HCT116 (cell line): ENCODE results near the gene KPNA3. TPM values are rescaled to one million over a fixed set of nuclear protein-coding genes. Genes with fewer than 3 reads are reported as not detected.

ENCODE experiments used
- ATAC-seq: fragments of 200-7000 bp; cut with Tn5 transposase; 2 replicates; pipeline ENCODE4 v1.9.1; 2020; ENCODE audit warnings: mild to moderate bottlenecking, moderate library complexity
- BruUV-seq: library from RNA; stranded (reverse); fragments of 400-500 nt; replicated peaks from 2 replicates; lab custom pipeline; 2021; lab: Mats Ljungman, UMichigan
- CTCF ChIA-PET: fragments of 300-600 bp; sonication (Branson Sonifier 250); formaldehyde crosslinking; loops from one replicate; lab custom pipeline; 2021; ENCODE audit warnings: antibody characterized with exemption; lab: Charles Lee
- POLR2A ChIA-PET: fragments of 300-600, 350-600 bp; sonication (Branson Sonifier 250); formaldehyde crosslinking; loops from one replicate; lab custom pipeline; 2021; ENCODE audit warnings: antibody characterized with exemption; lab: Charles Lee
- RAD21 ChIA-PET, 2 experiments: fragments of 300-600 bp; sonication (Branson Sonifier 250); formaldehyde crosslinking; loops; one replicate each; lab custom pipeline; 2023; ENCODE audit warnings: low total read pairs in 2 of 2; ENCODE audit not compliant: uncharacterized antibody in 2 of 2, unreplicated experiment in 2 of 2, low non-redundant PET in 1 of 2; lab: Charles Lee
- DNase-seq: peaks from one replicate; pipeline ENCODE4 v3.0.0-alpha.2; 2010; ENCODE audit warnings: low read depth, low spot score
- H2AFZ ChIP-seq: fragments of 200-600 bp; shearing (Covaris generic), sonication (generic); 2 replicates; pipeline ENCODE4 v1.6.1; 2017; ENCODE audit warnings: low read depth, mixed run types, mixed read lengths, antibody characterized with exemption, low read length; ENCODE audit not compliant: poor library complexity, severe bottlenecking
- H3K27ac ChIP-seq: 2 replicates; pipeline ENCODE4 v1.5.1; 2012; ENCODE audit warnings: low read depth, low read length
- H3K27me3 ChIP-seq: fragments of 200-600 bp; sonication (generic); 2 replicates; pipeline ENCODE4 v1.6.1; 2016; ENCODE audit warnings: mixed run types, low read length, mixed read lengths; ENCODE audit not compliant: insufficient read depth
- H3K36me3 ChIP-seq, 2 experiments: fragments of 200-500 bp in 1 of 2; fragments of 200-600 bp in 1 of 2; sonication (Bioruptor generic) in 1 of 2; sonication (generic) in 1 of 2; 2 replicates each; pipeline versions ENCODE4 v1.5.1 to v1.6.1; 2014 to 2016; ENCODE audit warnings: low read length in 2 of 2, inconsistent platforms in 1 of 2, mixed read lengths in 1 of 2, mixed run types in 1 of 2; ENCODE audit not compliant: insufficient read depth in 2 of 2, control insufficient read depth in 1 of 2
- H3K4me1 ChIP-seq, 2 experiments: fragments of 200-600 bp in 1 of 2; sonication (generic) in 1 of 2; 2 replicates each; pipeline versions ENCODE4 v1.5.1 to v1.6.1; 2012 to 2017; ENCODE audit warnings: low read length in 2 of 2, inconsistent platforms in 1 of 2, mild to moderate bottlenecking in 1 of 2, mixed read lengths in 1 of 2, mixed run types in 1 of 2, moderate library complexity in 1 of 2; ENCODE audit not compliant: insufficient read depth in 2 of 2, control insufficient read depth in 1 of 2
- H3K4me2 ChIP-seq: fragments of 200-600 bp; sonication (generic); 2 replicates; pipeline ENCODE4 v1.6.1; 2017; ENCODE audit warnings: mixed run types, low read length, mixed read lengths
- H3K4me3 ChIP-seq, 2 experiments: fragments of 200-600 bp in 1 of 2; sonication (generic) in 1 of 2; replicated peaks in 1 of 2; 2 replicates each; pipeline ENCODE4 v1.5.1; 2011 to 2016; ENCODE audit warnings: low read length in 2 of 2, control low read depth in 1 of 2, low read depth in 1 of 2, mild to moderate bottlenecking in 1 of 2, mixed read lengths in 1 of 2, mixed run types in 1 of 2
- H3K79me2 ChIP-seq: fragments of 200-600 bp; sonication (generic); 2 replicates; pipeline ENCODE4 v1.6.1; 2017; ENCODE audit warnings: mild to moderate bottlenecking, mixed run types, low read length, moderate library complexity, mixed read lengths; ENCODE audit not compliant: insufficient read depth
- H3K9ac ChIP-seq: fragments of 200-600 bp; sonication (generic); 2 replicates; pipeline ENCODE4 v1.6.1; 2016; ENCODE audit warnings: low read length, mixed read lengths
- H3K9me2 ChIP-seq: fragments of 200-600 bp; sonication (generic), shearing (Covaris generic); 2 replicates; pipeline ENCODE4 v1.6.1; 2017; ENCODE audit warnings: mixed run types, mild to moderate bottlenecking, moderate library complexity; ENCODE audit not compliant: insufficient read depth
- H3K9me3 ChIP-seq, 2 experiments: fragments of 200-500 bp in 1 of 2; fragments of 200-600 bp in 1 of 2; sonication (Bioruptor generic) in 1 of 2; sonication (generic) in 1 of 2; 2 replicates each; pipeline ENCODE4 v1.6.1; 2014 to 2017; ENCODE audit warnings: low read length in 2 of 2, mixed read lengths in 2 of 2, inconsistent platforms in 1 of 2, low read depth in 1 of 2, mild to moderate bottlenecking in 1 of 2, mixed run types in 1 of 2, moderate library complexity in 1 of 2; ENCODE audit not compliant: control insufficient read depth in 1 of 2, insufficient read depth in 1 of 2
- H4K20me1 ChIP-seq: fragments of 200-600 bp; sonication (generic), shearing (Covaris generic); 2 replicates; pipeline ENCODE4 v1.6.1; 2017; ENCODE audit warnings: mixed run types, mild to moderate bottlenecking, moderate library complexity; ENCODE audit not compliant: insufficient read depth
- CBX3 ChIP-seq: IDR thresholded peaks from 2 replicates; pipeline ENCODE4 v1.6.1; 2012; ENCODE audit warnings: low read depth
- CEBPB ChIP-seq: IDR thresholded peaks from 2 replicates; pipeline ENCODE4 v1.6.1; 2012; ENCODE audit warnings: low read depth
- ELF1 ChIP-seq: IDR thresholded peaks from 2 replicates; pipeline ENCODE4 v1.6.1; 2012; ENCODE audit warnings: low read depth, borderline replicate concordance
- EZH2 ChIP-seq: fragments of 200-600 bp; sonication (generic); IDR thresholded peaks from 2 replicates; pipeline ENCODE4 v1.6.1; 2017; ENCODE audit warnings: antibody characterized with exemption, mixed run types
- EZH2phosphoT487 ChIP-seq: fragments of 200-600 bp; IDR thresholded peaks from 2 replicates; pipeline ENCODE4 v1.6.1; 2018; ENCODE audit warnings: antibody characterized with exemption, borderline replicate concordance
- FOSL1 ChIP-seq: IDR thresholded peaks from 2 replicates; pipeline ENCODE4 v1.6.1; 2012; ENCODE audit warnings: low read depth
- JUND ChIP-seq: IDR thresholded peaks from 2 replicates; pipeline ENCODE4 v1.6.1; 2012
- POLR2A ChIP-seq: IDR thresholded peaks from 2 replicates; pipeline ENCODE4 v1.7.0; 2011; ENCODE audit warnings: borderline replicate concordance; ENCODE audit not compliant: insufficient read depth, insufficient read length; ENCODE audit errors: extremely low read depth
- POLR2AphosphoS5 ChIP-seq: IDR thresholded peaks from 2 replicates; pipeline ENCODE4 v1.6.1; 2011; ENCODE audit warnings: mild to moderate bottlenecking, low read depth, low read length, moderate library complexity
- RAD21 ChIP-seq: IDR thresholded peaks from 2 replicates; pipeline ENCODE4 v1.6.1; 2012; ENCODE audit warnings: low read depth, mild to moderate bottlenecking
- SIN3A ChIP-seq: IDR thresholded peaks from 2 replicates; pipeline ENCODE4 v1.6.1; 2012; ENCODE audit warnings: low read depth
- SP1 ChIP-seq: IDR thresholded peaks from 2 replicates; pipeline ENCODE4 v1.6.1; 2012; ENCODE audit warnings: low read depth
- SRF ChIP-seq: IDR thresholded peaks from 2 replicates; pipeline ENCODE4 v1.6.1; 2012; ENCODE audit warnings: low read depth
- TCF7L2 ChIP-seq: IDR thresholded peaks from 2 replicates; pipeline ENCODE4 v1.7.0; 2011; ENCODE audit warnings: borderline replicate concordance, inconsistent platforms; ENCODE audit not compliant: insufficient read depth, insufficient read length; ENCODE audit errors: extremely low read depth
- YY1 ChIP-seq: IDR thresholded peaks from 2 replicates; pipeline ENCODE4 v1.6.1; 2011; ENCODE audit warnings: low read length, low read depth, moderate library complexity, mild to moderate bottlenecking; ENCODE audit not compliant: insufficient replicate concordance; ENCODE audit errors: extremely low read depth
- ZFX ChIP-seq: fragments of 450-650 bp; IDR thresholded peaks from 2 replicates; pipeline ENCODE4 v1.6.1; 2017
- ZNF274 ChIP-seq: fragments of 200-500 bp; sonication (Bioruptor generic); IDR thresholded peaks from 2 replicates; pipeline ENCODE4 v1.6.1; 2014; ENCODE audit warnings: mild to moderate bottlenecking, low read depth, low read length, inconsistent platforms
- intact Hi-C: fragments of 100-400 bp; cut with micrococcal nuclease; formaldehyde crosslinking; loops from 2 replicates; pipeline ENCODE4 v1.10.0; 2022
- total RNA-seq: library from RNA; stranded (reverse); gene quantifications from one replicate; pipeline ENCODE4 v1.2.1, GENCODE V29; 2021; ENCODE audit not compliant: unreplicated experiment
- TF ChIP-seq, protein P1 (sequence below): IDR thresholded peaks from 2 replicates; pipeline ENCODE4 v1.6.1; 2012
- TF ChIP-seq, protein P2 (sequence below): IDR thresholded peaks from 2 replicates; pipeline ENCODE4 v1.6.1; 2011; ENCODE audit warnings: mild to moderate bottlenecking, low read length, moderate library complexity; ENCODE audit not compliant: insufficient replicate concordance; ENCODE audit errors: extremely low read depth
- TF ChIP-seq, protein P3 (sequence below): IDR thresholded peaks from 2 replicates; pipeline ENCODE4 v1.6.1; 2012

The KPNA3 gene
- total RNA-seq, 1 experiment from 2014 or later = 45.0 TPM

DNA sequence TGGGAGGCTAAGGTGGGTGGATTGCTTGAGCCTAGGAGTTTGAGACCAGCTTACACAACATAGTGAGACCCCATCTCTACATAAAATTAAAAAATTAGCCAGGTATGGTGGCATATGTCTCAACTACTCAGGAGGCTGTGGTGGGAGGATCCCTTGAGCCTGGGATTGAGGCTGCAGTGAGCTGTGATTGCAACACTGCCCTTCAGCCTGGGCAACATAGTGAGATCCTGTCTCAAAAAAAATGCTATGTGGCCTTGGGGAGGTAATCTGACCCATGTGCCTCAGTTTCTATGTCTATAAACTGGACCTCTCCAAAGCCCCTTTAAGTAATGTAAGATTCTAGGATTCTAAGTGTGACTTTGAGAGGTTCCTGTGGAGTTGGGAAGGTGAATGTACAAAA lies 139.0 kb downstream of the KPNA3 start:
- no peaks in the 10 kb centered on the region for H3K9me3 ChIP-seq
- no peak for DNase-seq
- no peak overlapping the region for H3K27ac ChIP-seq
- no peaks in the 10 kb centered on the region for H3K9me2 ChIP-seq
- H3K9ac ChIP-seq = no peak overlapping the region
- POLR2A ChIA-PET = no interaction called here
- no peak overlapping the region for H3K4me3 ChIP-seq
- no peak overlapping the region for H2AFZ ChIP-seq
- no peaks in the 10 kb centered on the region for H3K79me2 ChIP-seq
- H3K36me3 ChIP-seq = no peaks in the 10 kb centered on the region
- TF ChIP-seq ELF1 = no peak
- TF ChIP-seq SP1 = no peak
- no peak for TF ChIP-seq CBX3
- TF ChIP-seq, protein P1, sequence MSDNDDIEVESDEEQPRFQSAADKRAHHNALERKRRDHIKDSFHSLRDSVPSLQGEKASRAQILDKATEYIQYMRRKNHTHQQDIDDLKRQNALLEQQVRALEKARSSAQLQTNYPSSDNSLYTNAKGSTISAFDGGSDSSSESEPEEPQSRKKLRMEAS = no peak
- TF ChIP-seq SRF = no peak
- no peak for TF ChIP-seq ZNF274
- TF ChIP-seq, protein P2, sequence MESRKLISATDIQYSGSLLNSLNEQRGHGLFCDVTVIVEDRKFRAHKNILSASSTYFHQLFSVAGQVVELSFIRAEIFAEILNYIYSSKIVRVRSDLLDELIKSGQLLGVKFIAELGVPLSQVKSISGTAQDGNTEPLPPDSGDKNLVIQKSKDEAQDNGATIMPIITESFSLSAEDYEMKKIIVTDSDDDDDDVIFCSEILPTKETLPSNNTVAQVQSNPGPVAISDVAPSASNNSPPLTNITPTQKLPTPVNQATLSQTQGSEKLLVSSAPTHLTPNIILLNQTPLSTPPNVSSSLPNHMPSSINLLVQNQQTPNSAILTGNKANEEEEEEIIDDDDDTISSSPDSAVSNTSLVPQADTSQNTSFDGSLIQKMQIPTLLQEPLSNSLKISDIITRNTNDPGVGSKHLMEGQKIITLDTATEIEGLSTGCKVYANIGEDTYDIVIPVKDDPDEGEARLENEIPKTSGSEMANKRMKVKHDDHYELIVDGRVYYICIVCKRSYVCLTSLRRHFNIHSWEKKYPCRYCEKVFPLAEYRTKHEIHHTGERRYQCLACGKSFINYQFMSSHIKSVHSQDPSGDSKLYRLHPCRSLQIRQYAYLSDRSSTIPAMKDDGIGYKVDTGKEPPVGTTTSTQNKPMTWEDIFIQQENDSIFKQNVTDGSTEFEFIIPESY = no peak
- TF ChIP-seq SIN3A = no peak
- TF ChIP-seq CEBPB = no peak
- no peak for TF ChIP-seq RAD21
- no peak for TF ChIP-seq FOSL1
- no peak for TF ChIP-seq POLR2A
- TF ChIP-seq, protein P3, sequence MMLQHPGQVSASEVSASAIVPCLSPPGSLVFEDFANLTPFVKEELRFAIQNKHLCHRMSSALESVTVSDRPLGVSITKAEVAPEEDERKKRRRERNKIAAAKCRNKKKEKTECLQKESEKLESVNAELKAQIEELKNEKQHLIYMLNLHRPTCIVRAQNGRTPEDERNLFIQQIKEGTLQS = no peak
- TF ChIP-seq EZH2phosphoT487 = no peak
- no peak for TF ChIP-seq TCF7L2
- no peak for TF ChIP-seq EZH2
- no peak for TF ChIP-seq JUND
- TF ChIP-seq ZFX = no peak
- no peak for TF ChIP-seq YY1
- no peak for TF ChIP-seq POLR2AphosphoS5
- TF ChIP-seq, all 23 proteins: peak for 0
- H4K20me1 ChIP-seq = no peaks in the 10 kb centered on the region
- ChIA-PET CTCF (no interaction called here), RAD21 (no interaction called here)
- no peaks in the 10 kb centered on the region for H3K27me3 ChIP-seq
- intact Hi-C loops = loop anchor here (5.0 kb wide), 1 partner anchor 1419 kb away; no protein-coding TSS in a partner anchor
- H3K4me1 ChIP-seq = no peaks in the 10 kb centered on the region
- H3K4me2 ChIP-seq = no peak overlapping the region
- no peak for ATAC-seq
- BruUV-seq = no TSS peak
